SK-N-DZ (cell line): ENCODE measurements around the gene RNF213.

ENCODE experiments used
- DNase-seq: peaks from one replicate; pipeline ENCODE4 v3.0.0-alpha.2; 2015; ENCODE audit warnings: low spot score

Gene RNF213

DNA sequence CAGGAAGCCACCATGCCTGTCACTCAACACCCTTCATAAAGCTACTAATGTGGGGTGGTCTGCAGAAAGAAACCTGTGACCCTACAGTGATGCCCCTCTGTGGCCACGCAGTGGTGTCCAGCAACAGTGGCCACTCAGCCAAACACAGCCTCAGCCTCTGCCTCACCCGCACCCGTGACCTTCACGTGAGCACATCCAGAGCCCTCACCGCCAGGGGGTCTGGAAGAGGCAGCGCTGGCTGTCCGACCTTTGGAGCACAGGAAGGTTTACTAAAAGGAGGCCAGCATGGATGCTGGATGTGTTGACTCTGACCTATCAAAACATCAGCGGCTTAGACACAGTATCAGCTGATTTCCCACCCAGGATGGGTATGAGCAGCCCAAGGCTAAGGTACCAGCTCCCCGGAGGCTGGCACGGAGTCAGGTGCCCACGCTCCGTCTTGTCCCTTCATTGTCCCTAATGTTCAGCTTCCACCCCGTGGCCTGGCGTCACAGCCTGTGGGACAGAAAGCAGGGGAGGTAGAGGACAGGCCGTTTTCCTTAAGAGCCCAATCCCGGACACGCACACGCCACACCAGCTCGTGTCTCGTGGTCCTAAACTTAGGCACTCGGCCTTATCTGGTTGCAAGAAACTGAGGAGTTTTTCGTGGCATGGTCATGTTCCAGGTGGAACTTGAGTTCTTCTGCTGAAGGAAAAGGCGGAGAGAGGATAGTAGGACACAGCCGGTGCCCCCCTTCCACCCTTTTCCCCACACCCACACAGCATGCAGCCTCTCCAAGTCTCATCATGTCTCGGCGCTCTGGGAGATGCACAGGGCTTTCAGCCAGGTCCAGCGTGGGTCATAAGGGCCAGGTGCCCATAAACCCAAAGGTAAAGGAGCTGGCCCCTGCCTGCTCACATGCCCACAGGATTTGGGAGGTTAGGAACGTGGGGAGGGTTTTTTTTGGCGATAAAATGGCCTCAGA, 104.6 kb downstream of the RNF213 start:
- no peak for DNase-seq

DNA sequence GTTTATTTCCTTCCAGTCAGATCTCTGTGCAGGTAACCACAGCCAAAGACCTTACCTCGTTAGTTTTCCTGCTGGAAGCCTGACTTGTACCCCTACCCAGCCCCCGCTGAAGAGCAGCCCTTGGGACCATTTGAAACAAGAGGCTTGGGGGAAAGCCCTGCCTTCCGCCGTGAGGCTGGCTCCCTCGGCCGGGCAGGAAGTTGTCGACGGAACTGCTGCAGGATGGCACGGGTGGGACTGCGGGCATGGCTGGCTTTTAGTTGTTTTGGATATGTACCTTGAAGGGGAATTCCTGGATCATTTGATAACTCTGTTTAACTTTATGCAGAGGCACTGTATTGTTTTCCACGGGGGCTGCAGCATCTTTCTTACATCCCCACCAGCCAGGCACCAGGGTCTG, 105.3 kb downstream of the RNF213 start:
- no peak for DNase-seq

DNA sequence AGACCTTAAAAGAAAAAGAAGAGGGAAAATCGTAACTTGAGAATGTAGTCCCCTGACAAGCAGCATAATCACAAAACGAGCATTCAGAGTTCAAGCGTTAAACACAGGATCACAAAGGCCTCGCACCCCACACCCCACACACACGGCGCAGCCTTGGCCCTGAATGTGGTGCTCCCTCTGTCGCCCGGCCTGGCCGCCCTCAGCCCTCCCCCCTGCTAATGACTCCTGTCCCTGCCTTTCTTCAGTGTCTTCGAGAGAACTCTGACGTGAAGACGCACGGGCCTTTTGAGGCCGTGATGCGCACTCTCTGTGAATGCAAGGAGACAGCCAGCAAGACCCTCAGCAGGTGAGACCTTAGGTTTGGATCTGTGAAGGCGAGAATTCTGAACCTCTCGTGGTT, 106.9 kb downstream of the RNF213 start:
- DNase-seq, result peak; percentile 37

DNA sequence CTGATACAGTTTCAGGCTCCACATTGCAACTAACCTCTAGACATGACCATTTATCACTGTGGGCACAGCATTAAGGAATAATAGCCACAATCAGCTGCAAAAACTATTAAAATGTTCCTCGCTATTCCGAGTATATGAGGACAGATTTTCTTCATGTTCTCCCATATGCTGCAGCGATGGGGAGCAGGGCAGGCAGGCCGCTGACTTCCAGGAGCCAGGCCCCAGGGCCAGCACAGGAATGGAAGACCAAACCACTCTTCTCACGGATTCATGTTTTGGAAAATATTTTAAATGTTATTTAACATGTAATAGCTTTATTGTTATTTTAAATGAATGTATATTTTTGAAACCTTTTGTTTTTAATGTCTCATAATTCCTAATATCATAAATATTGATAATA, 110.5 kb downstream of the RNF213 start:
- DNase-seq, result no peak

DNA sequence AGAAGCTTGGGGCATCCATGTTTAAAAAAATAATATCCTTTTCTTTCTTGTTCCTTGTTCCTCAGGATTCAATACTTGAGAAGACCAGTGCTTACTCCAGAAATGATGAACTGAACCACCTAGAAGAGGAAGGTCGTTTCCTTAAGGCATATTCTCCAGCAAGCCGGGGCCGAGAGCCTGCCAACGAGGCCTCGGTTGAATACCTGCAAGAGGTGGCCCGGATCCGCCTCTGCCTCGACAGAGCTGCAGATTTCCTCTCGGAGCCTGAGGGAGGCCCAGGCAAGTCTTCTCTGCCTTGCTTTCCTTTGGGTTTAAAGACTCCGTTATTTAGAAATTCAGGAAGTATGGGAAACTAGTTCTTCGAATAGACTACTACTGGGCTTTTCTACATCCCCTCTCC, 111.8 kb downstream of the RNF213 start:
- no peak for DNase-seq

DNA sequence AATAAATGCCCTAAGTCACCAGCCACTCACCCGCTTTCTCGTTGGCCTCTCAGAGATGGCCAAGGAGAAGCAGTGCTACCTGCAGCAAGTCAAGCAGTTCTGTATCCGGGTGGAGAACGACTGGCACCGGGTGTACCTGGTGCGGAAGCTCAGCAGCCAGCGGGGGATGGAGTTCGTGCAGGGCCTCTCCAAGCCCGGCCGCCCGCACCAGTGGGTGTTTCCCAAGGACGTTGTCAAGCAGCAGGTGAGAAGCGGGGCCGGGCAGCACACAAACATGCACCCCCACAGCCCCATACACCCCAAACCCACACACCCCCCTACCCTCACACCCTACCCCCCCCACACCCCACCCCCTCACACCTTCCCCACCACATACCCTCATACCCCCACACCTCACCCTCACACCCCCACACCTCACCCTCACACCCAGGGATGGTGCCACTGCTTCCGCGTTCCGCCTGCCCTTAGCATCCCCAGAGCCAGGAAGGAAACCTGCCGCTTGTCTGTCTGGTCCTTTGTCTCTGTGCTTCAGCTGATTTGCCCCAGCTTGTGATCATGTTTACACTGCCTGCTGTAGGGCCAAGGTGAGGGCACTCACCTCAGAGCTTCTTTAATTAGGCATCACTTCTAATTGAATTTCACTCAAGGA, 112.4 kb downstream of the RNF213 start:
- DNase-seq, result no peak

DNA sequence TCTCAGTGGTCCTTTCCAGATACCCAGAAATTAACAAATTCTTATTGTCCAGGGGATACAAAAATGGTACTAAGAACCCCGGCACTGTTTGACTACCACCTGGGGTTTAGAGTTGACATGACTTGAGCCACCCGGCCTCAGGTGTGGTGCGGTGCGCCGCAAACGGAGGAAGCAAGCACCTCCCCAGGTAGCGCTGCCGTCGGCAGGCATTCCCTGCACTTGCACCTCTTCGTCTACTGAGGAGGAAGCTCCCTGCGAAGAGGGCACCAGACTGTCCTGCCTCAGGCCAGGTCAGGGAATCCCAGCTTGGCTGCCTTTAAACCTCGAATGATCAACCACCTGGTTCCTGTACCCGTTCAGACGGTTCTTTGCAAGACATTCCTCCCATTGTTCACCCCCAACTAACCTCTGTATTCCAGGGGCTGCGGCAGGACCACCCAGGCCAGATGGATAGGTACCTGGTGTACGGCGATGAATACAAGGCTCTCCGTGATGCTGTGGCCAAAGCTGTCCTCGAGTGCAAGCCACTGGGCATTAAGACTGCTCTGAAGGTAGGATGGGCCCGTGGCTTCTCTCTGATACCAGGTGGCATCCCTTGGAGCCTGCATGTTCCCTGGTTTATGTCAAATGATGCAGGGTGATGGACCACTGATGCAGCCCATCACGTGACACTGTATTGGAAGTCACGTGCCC, 113.5 kb downstream of the RNF213 start:
- no peak for DNase-seq

DNA sequence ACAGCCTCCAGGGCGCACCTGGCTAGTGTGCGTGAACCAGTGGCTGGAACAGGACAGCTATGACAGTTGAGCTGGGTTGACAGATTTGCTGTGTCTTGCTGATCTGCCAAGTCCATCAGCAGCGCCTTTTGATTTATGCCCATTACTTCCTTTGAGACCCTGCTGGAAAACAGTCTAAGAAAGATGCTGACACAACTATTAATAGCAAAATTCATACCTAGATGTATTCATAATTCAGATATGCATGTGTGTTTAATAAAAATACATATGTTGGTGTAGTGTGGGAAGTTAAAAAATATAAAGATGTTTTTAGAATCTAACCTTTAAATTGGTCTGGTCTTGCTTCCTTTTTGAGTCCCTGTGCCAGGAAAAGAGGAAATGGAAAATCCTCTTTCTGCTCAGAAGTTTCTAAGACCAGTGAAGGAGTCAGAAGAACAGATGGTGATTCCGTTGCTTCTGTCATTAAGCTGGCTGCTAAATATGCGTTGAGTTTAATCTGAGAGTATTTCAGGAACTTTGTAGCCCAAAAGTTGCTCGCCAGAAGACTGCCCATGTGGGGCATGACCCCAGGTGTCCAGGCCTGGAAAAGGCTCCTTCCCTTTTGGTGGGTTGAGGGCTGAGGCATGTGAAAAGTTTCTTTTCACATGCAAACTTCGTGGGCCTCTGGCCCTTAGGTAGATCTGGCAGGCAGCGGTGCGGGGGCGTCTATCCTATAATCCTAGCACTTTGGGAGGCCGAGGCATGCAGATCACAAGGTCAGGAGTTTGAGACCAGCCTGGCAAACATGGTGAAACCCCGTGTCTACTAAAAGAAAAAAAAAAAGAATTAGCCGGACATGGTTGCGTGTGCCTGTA, 114.3 kb downstream of the RNF213 start:
- DNase-seq, result no peak

DNA sequence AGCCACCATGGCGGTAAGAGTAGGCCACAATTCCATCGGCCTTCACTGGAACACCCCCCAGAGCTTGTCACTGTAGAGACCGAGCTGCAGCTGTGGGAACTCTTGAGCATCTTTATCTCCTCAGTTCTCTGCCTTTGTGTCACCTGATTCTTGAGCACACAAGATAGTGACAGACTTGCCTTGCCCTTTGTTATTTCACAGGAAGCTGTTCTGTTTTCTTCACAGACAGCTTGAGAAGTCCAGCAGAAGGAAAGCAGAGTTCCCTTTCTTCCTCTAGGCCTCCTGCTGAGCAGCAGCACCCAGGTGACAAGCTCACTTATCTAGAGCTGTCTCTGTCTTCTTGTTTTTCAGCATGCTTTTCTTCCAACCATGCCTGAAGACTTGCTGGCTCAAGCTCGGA, 115.9 kb downstream of the RNF213 start:
- no peak for DNase-seq

DNA sequence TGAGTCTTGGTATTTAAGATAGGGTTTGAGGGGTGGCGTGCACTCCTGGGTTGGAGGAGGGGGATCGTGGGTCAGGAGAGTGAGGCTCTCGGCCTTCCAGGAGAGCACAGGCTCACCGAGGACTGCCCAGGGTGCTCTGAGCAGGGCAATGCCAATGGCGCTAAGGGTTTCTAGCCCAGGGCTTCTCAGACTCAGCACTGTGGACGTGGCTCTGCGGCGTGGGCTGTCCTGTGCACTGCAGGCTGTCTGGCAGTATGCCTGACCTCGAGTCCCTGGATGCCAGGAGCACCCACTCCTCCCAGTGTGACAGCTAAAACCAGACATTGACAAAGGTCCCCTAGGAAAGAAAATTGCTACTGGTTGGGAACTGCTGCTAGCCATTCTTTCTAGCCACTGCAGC, 117.1 kb downstream of the RNF213 start:
- no peak for DNase-seq

DNA sequence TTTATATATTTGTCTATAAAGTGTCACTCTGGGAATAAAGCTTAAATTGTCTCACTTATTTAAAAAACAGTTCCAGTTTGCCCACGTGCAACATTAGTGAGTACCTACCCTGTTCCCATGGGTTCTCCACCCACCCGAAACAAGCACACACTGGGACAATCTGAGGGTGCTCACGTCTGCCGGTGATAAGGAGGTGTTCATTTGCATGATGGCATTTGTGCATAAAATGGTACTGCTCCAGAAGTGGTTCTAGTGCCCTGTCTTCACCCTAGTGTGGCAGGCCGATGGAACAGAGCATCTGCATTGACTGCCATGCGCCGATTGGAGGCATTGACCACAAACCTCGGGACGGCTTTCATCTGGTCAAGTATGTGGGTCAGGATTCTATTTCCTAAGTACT, 118.7 kb downstream of the RNF213 start:
- no peak for DNase-seq

DNA sequence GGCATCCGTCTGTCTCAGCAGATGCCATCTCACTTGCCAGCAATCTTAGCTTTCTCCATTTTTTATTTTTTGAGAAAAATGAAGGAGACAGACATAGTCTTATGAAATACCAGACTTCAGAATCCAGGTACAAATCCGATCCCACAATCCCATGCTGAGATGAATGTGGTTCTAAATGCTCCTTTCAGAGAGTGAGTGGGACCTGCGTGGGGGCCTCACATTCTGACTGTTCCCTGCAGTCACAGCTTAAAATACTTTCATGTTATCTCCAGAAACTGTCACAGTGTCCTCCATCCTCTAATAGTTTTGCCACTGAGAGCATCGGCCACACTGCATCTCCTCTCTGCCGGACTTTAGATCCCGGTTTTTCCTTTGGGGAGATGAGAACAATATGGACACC, 119.4 kb downstream of the RNF213 start:
- no peak for DNase-seq

DNA sequence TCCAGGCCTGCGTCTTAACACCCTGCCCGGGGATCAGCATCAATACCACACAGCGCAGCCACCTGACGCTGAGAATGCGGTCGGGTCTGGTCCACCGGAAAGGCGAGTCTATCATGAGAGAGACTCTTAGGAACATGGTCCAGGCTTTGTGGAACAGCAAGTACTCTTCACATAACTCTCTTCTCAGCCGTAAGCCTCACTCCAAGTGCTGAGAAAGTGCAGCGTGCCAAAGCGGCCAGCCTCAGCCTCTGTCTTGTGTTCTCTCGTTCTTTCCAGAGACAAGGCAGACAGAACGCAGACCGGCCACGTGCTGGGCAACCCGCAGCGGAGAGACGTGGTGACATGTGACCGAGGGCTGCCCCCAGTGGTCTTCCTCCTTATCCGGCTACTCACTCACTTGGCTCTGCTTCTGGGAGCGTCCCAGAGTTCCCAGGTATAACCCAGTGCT, 119.9 kb downstream of the RNF213 start:
- DNase-seq, result no peak

DNA sequence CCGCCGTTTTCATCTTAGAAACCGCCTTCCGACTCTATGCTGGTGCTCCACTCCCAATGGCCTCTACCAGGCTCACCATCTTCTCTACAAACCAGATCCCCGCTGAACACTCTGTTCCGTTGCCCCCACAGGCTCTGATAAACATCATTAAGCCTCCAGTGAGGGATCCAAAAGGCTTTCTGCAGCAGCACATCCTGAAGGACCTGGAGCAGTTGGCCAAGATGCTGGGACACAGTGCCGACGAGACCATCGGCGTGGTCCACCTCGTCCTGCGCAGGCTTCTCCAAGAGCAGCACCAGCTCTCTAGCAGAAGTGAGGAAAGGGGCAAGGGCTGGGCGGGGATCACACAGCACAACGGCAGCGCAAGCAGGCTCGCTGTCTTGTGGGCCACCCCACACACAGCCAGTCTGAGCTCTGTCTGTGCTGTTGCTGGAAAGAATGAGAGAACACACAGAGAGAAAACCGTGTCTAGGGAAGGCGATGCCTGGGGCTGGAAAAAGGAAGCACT, 120.8 kb downstream of the RNF213 start:
- no peak for DNase-seq

DNA sequence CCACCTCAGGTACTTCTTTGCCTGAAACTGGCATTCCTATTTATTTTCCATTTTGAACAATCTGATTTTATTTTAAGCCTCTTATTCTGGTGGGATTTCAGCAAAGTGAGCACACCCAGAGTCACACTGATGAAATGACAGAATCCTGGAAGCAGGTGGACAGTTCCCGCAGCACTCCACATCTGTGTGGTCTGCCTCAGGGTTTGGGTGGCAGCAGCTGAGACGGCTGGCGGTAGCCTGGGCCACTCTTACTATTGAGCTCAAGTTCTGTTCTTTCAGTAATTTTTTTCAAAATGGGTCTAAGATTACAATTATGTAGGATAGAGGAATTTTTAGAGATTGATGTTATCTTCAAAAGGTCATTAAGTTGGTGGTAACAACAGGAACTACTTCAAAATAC, 121.8 kb downstream of the RNF213 start:
- no peak for DNase-seq

DNA sequence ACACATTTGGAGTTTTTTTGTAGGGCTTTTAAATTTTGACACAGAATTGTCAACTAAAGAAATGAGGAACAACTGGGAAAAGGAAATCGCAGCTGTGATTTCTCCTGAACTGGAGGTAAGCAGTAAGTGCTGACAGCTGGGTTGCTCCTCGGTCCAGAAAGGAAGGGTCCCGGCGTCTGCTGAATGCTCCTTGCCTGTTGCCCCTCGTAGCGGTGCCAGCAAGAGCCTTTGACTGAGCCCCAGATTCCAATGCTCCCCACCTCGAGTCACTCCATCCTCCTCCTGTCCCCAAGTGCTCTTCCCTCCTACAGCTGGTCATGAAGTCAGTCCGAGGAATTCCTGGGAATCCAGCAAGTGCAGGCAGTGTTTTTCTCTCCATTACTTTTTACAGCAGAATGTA, 122.3 kb downstream of the RNF213 start:
- no peak for DNase-seq

DNA sequence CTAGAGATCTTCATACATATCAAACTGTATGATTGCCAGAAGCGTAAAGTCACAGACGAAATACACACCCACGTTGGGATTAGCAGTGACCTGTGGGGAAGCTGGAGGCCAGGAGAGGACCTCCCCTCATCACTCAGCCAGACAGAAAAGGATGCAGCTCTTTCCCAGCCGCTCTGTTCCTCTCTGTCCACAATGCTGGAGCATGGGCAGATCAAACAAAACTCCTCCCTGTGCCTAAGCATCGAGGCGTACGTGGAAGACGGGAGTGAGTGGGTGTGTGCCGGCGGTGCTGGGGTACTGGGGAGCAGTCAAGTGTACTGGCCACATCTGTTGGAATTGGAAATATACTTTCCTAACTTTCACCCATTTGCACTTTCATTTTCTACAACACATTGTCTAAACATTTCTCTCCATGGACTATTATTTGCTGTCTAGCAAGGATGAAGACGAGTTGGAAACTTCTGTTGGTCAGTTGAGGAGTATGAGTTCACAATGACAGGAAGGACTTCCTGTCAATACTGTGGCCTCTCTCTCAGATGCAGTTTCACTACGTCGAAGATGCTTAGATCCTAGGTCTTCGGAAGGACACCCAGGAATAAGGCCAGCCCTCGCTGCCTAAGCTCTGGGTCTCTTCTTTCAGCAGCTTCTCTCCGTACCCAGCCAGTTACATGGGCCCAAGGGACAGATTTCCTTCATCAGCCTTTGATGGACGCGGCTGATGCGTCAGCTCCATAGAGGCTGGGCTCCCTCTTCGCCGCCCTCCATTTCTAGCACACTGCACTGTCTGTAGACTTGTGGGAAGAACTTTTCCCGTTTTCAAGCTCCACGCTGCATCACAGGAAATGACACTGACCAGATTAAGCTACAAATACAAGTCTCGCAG, 123.7 kb downstream of the RNF213 start:
- no peak for DNase-seq

DNA sequence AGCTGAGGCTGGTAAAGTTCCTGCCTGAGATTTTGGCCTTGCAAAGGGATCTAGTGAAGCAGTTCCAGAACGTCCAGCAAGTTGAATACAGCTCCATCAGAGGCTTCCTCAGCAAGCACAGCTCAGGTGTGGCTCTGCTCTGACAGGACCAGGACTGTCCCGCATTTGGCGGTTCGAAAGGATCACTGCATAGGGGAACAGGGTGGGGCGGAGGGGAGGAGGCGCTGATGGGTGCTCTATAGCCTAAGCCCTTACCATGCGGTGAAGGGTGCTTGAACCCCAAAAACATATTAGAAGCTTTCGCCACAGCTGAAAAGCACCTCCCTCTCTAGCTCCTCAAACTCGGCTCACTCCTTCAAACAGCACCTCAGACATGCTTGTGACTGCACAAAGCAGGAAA, 124.4 kb downstream of the RNF213 start:
- DNase-seq, result no peak

DNA sequence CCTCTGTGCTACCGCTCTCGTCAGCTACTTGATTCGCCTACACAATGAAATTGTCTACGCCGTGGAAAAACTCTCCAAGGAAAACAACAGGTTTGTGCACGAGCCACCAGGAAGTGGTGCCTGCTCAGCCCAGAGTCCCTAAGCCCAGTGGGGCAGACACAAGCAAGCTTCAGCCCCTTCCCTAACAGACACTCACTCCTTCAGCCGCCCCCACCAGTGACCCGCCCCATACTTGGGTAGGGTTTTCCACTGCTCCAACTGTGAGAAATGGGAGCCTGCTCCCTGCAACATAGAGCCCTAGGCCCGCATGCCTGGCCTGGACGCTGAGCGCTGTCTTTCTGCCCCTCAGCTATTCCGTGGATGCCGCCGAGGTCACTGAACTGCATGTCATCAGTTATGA, 125.7 kb downstream of the RNF213 start:
- DNase-seq, result no peak

DNA sequence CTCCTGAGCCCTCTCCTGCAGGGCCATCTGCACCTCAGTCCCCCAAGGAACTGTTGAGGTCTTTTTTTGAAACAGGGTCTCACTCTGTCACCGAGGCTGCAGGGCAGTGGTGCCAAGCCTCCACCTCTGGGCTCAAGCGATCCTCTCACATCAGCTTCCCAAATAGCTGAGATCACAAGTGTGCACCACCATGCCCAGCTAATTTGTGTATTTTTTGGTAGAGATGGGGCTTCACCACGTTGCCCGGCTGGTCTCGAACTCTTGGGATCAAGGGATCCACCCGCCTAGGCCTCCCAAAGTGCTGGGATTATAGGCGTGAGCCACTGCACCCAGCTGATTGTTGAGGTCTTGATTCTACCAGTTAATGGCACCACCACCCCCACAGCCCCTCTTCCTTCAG, 126.4 kb downstream of the RNF213 start:
- no peak for DNase-seq
